H1 (cell line): ENCODE results near the gene NFX1. TPM values are rescaled to one million over a fixed set of nuclear protein-coding genes. Genes with fewer than 3 reads are reported as not detected.
"Not testable (repeated sequence)": the region's sequence is repeated elsewhere in the genome, so short reads cannot be mapped to it uniquely, and the experiment has no call there.

Source experiments
- CTCF ChIA-PET: fragments of 300-600 bp; sonication (Branson Sonifier 250); formaldehyde crosslinking; loops from one replicate; lab custom pipeline; 2021; ENCODE audit not compliant: partially characterized antibody; lab: Charles Lee
- POLR2A ChIA-PET: fragments of 300-600 bp; sonication (Branson Sonifier 250); formaldehyde crosslinking; loops from one replicate; lab custom pipeline; 2021; ENCODE audit warnings: inconsistent platforms; ENCODE audit not compliant: partially characterized antibody; lab: Charles Lee
- DNase-seq, 2 experiments: peaks; one replicate each; pipeline versions ENCODE4 v3.0.0 to v3.0.0-alpha.2; 2010 to 2022; ENCODE audit warnings: low spot score in 2 of 2, low read depth in 1 of 2, mixed read lengths in 1 of 2
- FAIRE-seq: peaks from 2 replicates; lab custom pipeline; 2011; peaks lifted over from hg19 to GRCh38; lab: Jason Lieb, UNC
- H2AFZ ChIP-seq: 2 replicates; pipeline ENCODE4 v1.8.1; 2012; ENCODE audit warnings: low read length, inconsistent platforms
- H2AK5ac ChIP-seq: 2 replicates; pipeline ENCODE4 v1.6.1; 2013; ENCODE audit warnings: low read depth, low read length
- H2BK120ac ChIP-seq: replicated peaks from 2 replicates; pipeline ENCODE3; 2013; ENCODE audit warnings: low read depth, low read length, inconsistent platforms
- H2BK12ac ChIP-seq: 2 replicates; pipeline ENCODE4 v1.6.1; 2013; ENCODE audit warnings: low read depth, low read length
- H2BK15ac ChIP-seq: 2 replicates; pipeline ENCODE4 v1.6.1; 2013; ENCODE audit warnings: low read length
- H2BK20ac ChIP-seq: 2 replicates; pipeline ENCODE4 v1.6.1; 2013; ENCODE audit warnings: low read length
- H2BK5ac ChIP-seq: 2 replicates; pipeline ENCODE4 v1.6.1; 2013; ENCODE audit warnings: low read depth, low read length
- H3K14ac ChIP-seq: 2 replicates; pipeline ENCODE4 v1.6.1; 2013; ENCODE audit warnings: inconsistent platforms; ENCODE audit not compliant: insufficient read length
- H3K18ac ChIP-seq: 2 replicates; pipeline ENCODE4 v1.6.1; 2013; ENCODE audit warnings: low read length; ENCODE audit errors: extremely low read depth
- H3K23ac ChIP-seq: 2 replicates; pipeline ENCODE4 v1.6.1; 2013; ENCODE audit warnings: inconsistent platforms; ENCODE audit not compliant: insufficient read length
- H3K23me2 ChIP-seq: 2 replicates; pipeline ENCODE4 v1.6.1; 2013; ENCODE audit warnings: low read depth, low read length
- H3K27ac ChIP-seq: 2 replicates; pipeline ENCODE4 v1.6.1; 2011; ENCODE audit warnings: low read depth, low read length, inconsistent platforms
- H3K27me3 ChIP-seq, 4 experiments: replicated peaks in 1 of 4; 1 replicate in 1 of 4; 2 replicates in 3 of 4; pipeline versions ENCODE4 v1.6.1 to v1.8.1; 2011 to 2013; ENCODE audit warnings: low read length in 3 of 4, mild to moderate bottlenecking in 3 of 4, inconsistent platforms in 2 of 4, mixed read lengths in 2 of 4, moderate library complexity in 1 of 4; ENCODE audit not compliant: control insufficient read depth in 3 of 4, insufficient read depth in 3 of 4; ENCODE audit errors: extremely low read depth in 1 of 4
- H3K36me3 ChIP-seq, 4 experiments: 2 replicates each; pipeline versions ENCODE4 v1.6.1 to v1.8.1; 2011 to 2013; ENCODE audit warnings: mild to moderate bottlenecking in 4 of 4, low read length in 3 of 4, moderate library complexity in 2 of 4, control low read depth in 1 of 4, inconsistent platforms in 1 of 4; ENCODE audit not compliant: insufficient read depth in 4 of 4, control insufficient read depth in 2 of 4
- H3K4ac ChIP-seq: replicated peaks from 2 replicates; pipeline ENCODE3; 2013; ENCODE audit warnings: low read length, low read depth, mixed read lengths, inconsistent platforms; ENCODE audit not compliant: insufficient read length
- H3K4me1 ChIP-seq, 4 experiments: replicated peaks in 1 of 4; 1 replicate in 1 of 4; 2 replicates in 3 of 4; pipeline versions ENCODE4 v1.6.1 to v1.8.1; 2011 to 2013; ENCODE audit warnings: low read length in 3 of 4, inconsistent platforms in 2 of 4, mixed read lengths in 1 of 4; ENCODE audit not compliant: insufficient read depth in 4 of 4, control insufficient read depth in 3 of 4
- H3K4me2 ChIP-seq, 2 experiments: 2 replicates each; pipeline versions ENCODE4 v1.6.1 to v1.8.1; 2011 to 2013; ENCODE audit warnings: low read depth in 2 of 2, low read length in 2 of 2, control low read depth in 1 of 2, inconsistent platforms in 1 of 2, mild to moderate bottlenecking in 1 of 2; ENCODE audit not compliant: insufficient read depth in 1 of 2
- H3K4me3 ChIP-seq, 4 experiments: fragments of 200-600, 300-600 bp in 1 of 4; sonication (generic), shearing (Covaris generic), sonication (Bioruptor Twin) in 1 of 4; 2 replicates each; pipeline versions ENCODE4 v1.5.1 to v1.8.1; 2011 to 2016; ENCODE audit warnings: low read length in 4 of 4, low read depth in 3 of 4, control low read depth in 2 of 4, inconsistent platforms in 2 of 4, mild to moderate bottlenecking in 2 of 4, mixed read lengths in 1 of 4, moderate library complexity in 1 of 4; ENCODE audit not compliant: insufficient read depth in 2 of 4; ENCODE audit errors: extremely low read depth in 1 of 4
- H3K56ac ChIP-seq: replicated peaks from 2 replicates; pipeline ENCODE3; 2013; ENCODE audit warnings: low read depth, mild to moderate bottlenecking, mixed read lengths, low read length, inconsistent platforms; ENCODE audit not compliant: insufficient read length
- H3K79me1 ChIP-seq: 2 replicates; pipeline ENCODE4 v1.6.1; 2013; ENCODE audit warnings: low read depth, low read length, control low read depth
- H3K79me2 ChIP-seq, 2 experiments: 2 replicates each; pipeline versions ENCODE4 v1.6.1 to v1.8.1; 2012 to 2013; ENCODE audit warnings: low read length in 2 of 2, mild to moderate bottlenecking in 2 of 2, inconsistent platforms in 1 of 2; ENCODE audit not compliant: insufficient read depth in 2 of 2, control insufficient read depth in 1 of 2
- H3K9ac ChIP-seq, 4 experiments: replicated peaks in 1 of 4; 1 replicate in 1 of 4; 2 replicates in 3 of 4; pipeline versions ENCODE4 v1.6.1 to v1.8.1; 2011 to 2013; ENCODE audit warnings: low read depth in 3 of 4, low read length in 3 of 4, control low read depth in 2 of 4, mild to moderate bottlenecking in 2 of 4, moderate library complexity in 2 of 4, inconsistent platforms in 1 of 4; ENCODE audit errors: extremely low read depth in 1 of 4
- H3K9me3 ChIP-seq, 2 experiments: 2 replicates each; pipeline versions ENCODE4 v1.6.1 to v1.8.1; 2012 to 2013; ENCODE audit warnings: mild to moderate bottlenecking in 2 of 2, moderate library complexity in 2 of 2, control low read depth in 1 of 2, inconsistent platforms in 1 of 2, low read depth in 1 of 2, low read length in 1 of 2, mixed read lengths in 1 of 2; ENCODE audit not compliant: insufficient read depth in 2 of 2
- H4K20me1 ChIP-seq, 2 experiments: replicated peaks in 1 of 2; 2 replicates each; pipeline versions ENCODE3 to v1.8.1; 2011 to 2013; ENCODE audit warnings: inconsistent platforms in 2 of 2, low read length in 2 of 2, mild to moderate bottlenecking in 1 of 2; ENCODE audit not compliant: insufficient read depth in 2 of 2, control insufficient read depth in 1 of 2
- H4K5ac ChIP-seq: 2 replicates; pipeline ENCODE4 v1.6.1; 2013; ENCODE audit warnings: low read length, low read depth, mixed read lengths, inconsistent platforms; ENCODE audit not compliant: insufficient read length
- H4K8ac ChIP-seq: 2 replicates; pipeline ENCODE4 v1.8.0; 2013; ENCODE audit warnings: mild to moderate bottlenecking, moderate library complexity, low read length, inconsistent platforms; ENCODE audit not compliant: insufficient read depth; ENCODE audit errors: extremely low read depth
- H4K91ac ChIP-seq: replicated peaks from 2 replicates; pipeline ENCODE3; 2013; ENCODE audit warnings: low read length, mixed read lengths, inconsistent platforms; ENCODE audit not compliant: insufficient read length
- WGBS, 2 experiments: shearing (Covaris generic) in 1 of 2; methylation state at CpG; one replicate each; pipeline versions ENCODE4 v1.1.6 to v1.1.7; 2013 to 2015; ENCODE audit warnings: low lambda C conversion rate in 2 of 2, mixed read lengths in 2 of 2, inconsistent platforms in 1 of 2, low coverage in 1 of 2, missing lambda C conversion rate in 1 of 2; ENCODE audit not compliant: insufficient replicate concordance in 2 of 2, insufficient coverage in 1 of 2, insufficient read length in 1 of 2; ENCODE audit errors: extremely low coverage in 1 of 2, missing lambda C conversion rate in 1 of 2; 5-methylcytosine and 5-hydroxymethylcytosine counted together
- polyA plus RNA-seq, 7 experiments: library from polyadenylated mRNA; depleted of rRNA in 3 of 7; stranded (reverse) in 5 of 7; unstranded in 2 of 7; fragments of >200 nt in 5 of 7; fragments of 200-250 nt in 2 of 7; gene quantifications; 1 replicate in 5 of 7; 2 replicates in 1 of 7; 4 replicates in 1 of 7; pipeline versions ENCODE4 v1.2.1 to v1.2.3, GENCODE V29; 2011 to 2013; ENCODE audit warnings: missing spikeins in 2 of 7, mixed read lengths in 2 of 7
- total RNA-seq: library from RNA; stranded (reverse); fragmentation: NEBNext Ultra II Directional; extraction: Animal tissue kit (Norgen Biotek cat#: 25700); gene quantifications from 2 replicates; pipeline ENCODE4 v1.2.1, GENCODE V29; 2021

NFX1 gene
- total and polyA plus RNA-seq, 2 of the 8 experiments (the other 6 are each of a cell fraction or from before 2014, with no cell fraction given): 19.4 to 28.4 TPM

DNA sequence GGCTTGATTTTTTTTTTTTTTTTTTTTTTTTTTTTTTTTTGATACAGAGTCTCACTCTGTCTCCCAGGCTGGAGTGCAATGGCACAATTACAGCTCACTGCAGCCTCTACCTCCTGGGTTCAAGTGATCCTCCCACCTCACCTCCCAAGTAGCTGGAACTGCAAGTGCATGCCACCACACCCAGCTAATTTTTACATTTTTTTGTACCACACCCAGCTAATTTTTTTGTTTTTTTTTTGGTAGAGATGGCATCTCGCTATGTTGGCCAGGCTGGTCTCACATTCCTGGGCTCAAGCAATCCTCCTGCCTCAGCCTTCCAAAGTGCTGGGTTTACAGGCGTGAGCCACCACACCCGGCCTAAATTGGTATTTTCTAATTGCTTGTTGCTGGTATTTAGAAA, 68.3 kb downstream of the NFX1 start:
- H3K79me2 ChIP-seq, H3K79me1 ChIP-seq, H3K23ac ChIP-seq, H4K8ac ChIP-seq, FAIRE-seq, H3K4me3 ChIP-seq, H4K5ac ChIP-seq, DNase-seq, H3K27ac ChIP-seq, H3K4ac ChIP-seq, POLR2A ChIA-PET, H3K18ac ChIP-seq, H2BK15ac ChIP-seq, H3K4me1 ChIP-seq, H2BK12ac ChIP-seq, H2BK20ac ChIP-seq, H2BK5ac ChIP-seq, H4K20me1 ChIP-seq, H3K56ac ChIP-seq, H3K14ac ChIP-seq, H2AK5ac ChIP-seq, H3K9me3 ChIP-seq, H4K91ac ChIP-seq, H3K23me2 ChIP-seq, H2AFZ ChIP-seq, H3K4me2 ChIP-seq, H3K9ac ChIP-seq, H3K36me3 ChIP-seq, H3K27me3 ChIP-seq, H2BK120ac ChIP-seq: not testable (repeated sequence)
- 98% methylated on average over 3 of the region's 3 CpGs; no CpG with 5 or more reads in 1 of the 2 experiments for WGBS, 2 experiments
- CTCF ChIA-PET: interaction anchor here (4.4 kb wide), 1 partner anchor 16 kb away, joined by 29 read pairs; no protein-coding TSS in a partner anchor
